Mucosa of stomach (tissue), 1 donor: Measurements from ENCODE around the gene PEAR1.

ENCODE experiments used
- H3K27me3 ChIP-seq: one replicate; pipeline ENCODE4 v1.7.0; 2013; ENCODE audit warnings: mild to moderate bottlenecking, low read length; ENCODE audit not compliant: control insufficient read depth, insufficient read depth
- H3K36me3 ChIP-seq: one replicate; pipeline ENCODE4 v1.7.0; 2013; ENCODE audit warnings: low read length; ENCODE audit not compliant: control insufficient read depth, insufficient read depth
- H3K4me1 ChIP-seq: one replicate; pipeline ENCODE4 v1.7.0; 2013; ENCODE audit warnings: mild to moderate bottlenecking, low read length; ENCODE audit not compliant: control insufficient read depth, insufficient read depth
- H3K4me3 ChIP-seq: one replicate; pipeline ENCODE4 v1.7.0; 2013; ENCODE audit warnings: low read length
- H3K9ac ChIP-seq: one replicate; pipeline ENCODE4 v1.7.0; 2013; ENCODE audit warnings: mild to moderate bottlenecking, low read length, moderate library complexity
- H3K9me3 ChIP-seq: one replicate; pipeline ENCODE4 v1.7.0; 2013; ENCODE audit warnings: mild to moderate bottlenecking, low read length, moderate library complexity; ENCODE audit not compliant: control insufficient read depth
- donor health status: Pancreatic carcinoma.

The PEAR1 gene

GRCh38 chr1:156957634-156958033 is 64.1 kb downstream of the PEAR1 start:
- Histone ChIP-seq H3K4me3 (no peak overlapping the region), H3K4me1 (no peaks in the 10 kb centered on the region), H3K36me3 (peaks cover 11% of the 10 kb centered on the region)

GRCh38 chr1:156958247-156958714 is 64.8 kb downstream of the PEAR1 start:
- Histone ChIP-seq H3K36me3 (peaks cover 11% of the 10 kb centered on the region), H3K9ac (no peak overlapping the region), H3K27me3 (no peaks in the 10 kb centered on the region), H3K4me3 (no peak overlapping the region), H3K4me1 (no peaks in the 10 kb centered on the region), H3K9me3 (no peaks in the 10 kb centered on the region)

More at GRCh38 chr1:156957634-156958033, 64.1 kb downstream of the PEAR1 start:
- Histone ChIP-seq H3K9me3 (no peaks in the 10 kb centered on the region), H3K9ac (no peak overlapping the region), H3K27me3 (no peaks in the 10 kb centered on the region)

- H3K4me3 ChIP-seq, result no peak overlapping the region
- H3K27me3 ChIP-seq, result no peaks in the 10 kb centered on the region
- H3K4me1 ChIP-seq, result no peaks in the 10 kb centered on the region
- H3K9me3 ChIP-seq, result no peaks in the 10 kb centered on the region
- H3K9ac ChIP-seq, result no peak overlapping the region
- peaks cover 11% of the 10 kb centered on the region for H3K36me3 ChIP-seq
Observed at GRCh38 chr1:156959414-156959813, 65.9 kb downstream of the PEAR1 start.

- Histone ChIP-seq H3K27me3 (no peaks in the 10 kb centered on the region), H3K36me3 (peaks cover 11% of the 10 kb centered on the region), H3K9ac (no peak overlapping the region), H3K4me3 (no peak overlapping the region), H3K4me1 (no peaks in the 10 kb centered on the region), H3K9me3 (no peaks in the 10 kb centered on the region)
Observed at GRCh38 chr1:156959925-156960324, 66.4 kb downstream of the PEAR1 start.

GRCh38 chr1:156961709-156962108 is 68.2 kb downstream of the PEAR1 start:
- no peak overlapping the region for H3K9ac ChIP-seq
- H3K4me1 ChIP-seq, result no peaks in the 10 kb centered on the region
- H3K9me3 ChIP-seq, result no peaks in the 10 kb centered on the region
- no peak overlapping the region for H3K4me3 ChIP-seq
- peaks cover 6% of the 10 kb centered on the region for H3K36me3 ChIP-seq
- H3K27me3 ChIP-seq, result no peaks in the 10 kb centered on the region

- H3K27me3 ChIP-seq, result no peaks in the 10 kb centered on the region
- H3K9ac ChIP-seq, result no peak overlapping the region
- no peaks in the 10 kb centered on the region for H3K36me3 ChIP-seq
Observed at GRCh38 chr1:156963621-156964020, 70.1 kb downstream of the PEAR1 start.

GRCh38 chr1:156964441-156964840 is 70.9 kb downstream of the PEAR1 start:
- no peak overlapping the region for H3K4me3 ChIP-seq
- H3K9me3 ChIP-seq, result no peaks in the 10 kb centered on the region
- no peaks in the 10 kb centered on the region for H3K27me3 ChIP-seq
- H3K4me1 ChIP-seq, result peaks cover 7% of the 10 kb centered on the region
- H3K9ac ChIP-seq, result no peak overlapping the region
- no peaks in the 10 kb centered on the region for H3K36me3 ChIP-seq

More at GRCh38 chr1:156963621-156964020, 70.1 kb downstream of the PEAR1 start:
- Histone ChIP-seq H3K4me1 (peaks cover 2% of the 10 kb centered on the region), H3K9me3 (no peaks in the 10 kb centered on the region), H3K4me3 (no peak overlapping the region)
